ENCODE data around the gene GPR39.

GPR39 gene

GRCh38 chr2:132415256-132415914 is 1.2 kb upstream of the GPR39 start:
- DNase-seq: no peak

GRCh38 chr2:132415915-132416722 is 486 bp upstream of the GPR39 start:
- DNase-seq: no peak

- no peak for DNase-seq
These were observed 928 bp downstream of the GPR39 start for GRCh38 chr2:132417430-132418035.

- DNase-seq: no peak
These were observed 2.6 kb downstream of the GPR39 start for GRCh38 chr2:132419235-132419634.

GRCh38 chr2:132419941-132420340 is 3.3 kb downstream of the GPR39 start:
- no peak for DNase-seq

GRCh38 chr2:132420816-132421805 is 4.5 kb downstream of the GPR39 start:
- no peak for DNase-seq

GRCh38 chr2:132422736-132423135 is 6.1 kb downstream of the GPR39 start:
- no peak for DNase-seq

- DNase-seq: no peak
These were observed 8.0 kb downstream of the GPR39 start for GRCh38 chr2:132424526-132425121.

- no peak for DNase-seq
These were observed 9.4 kb downstream of the GPR39 start for GRCh38 chr2:132426033-132426432.

- DNase-seq: no peak
These were observed 10.1 kb downstream of the GPR39 start for GRCh38 chr2:132426656-132427055.

GRCh38 chr2:132429351-132429750 is 12.7 kb downstream of the GPR39 start:
- DNase-seq: no peak

GRCh38 chr2:132429941-132430573 is 13.5 kb downstream of the GPR39 start:
- DNase-seq: no peak

- DNase-seq: no peak
These were observed 14.3 kb downstream of the GPR39 start for GRCh38 chr2:132430895-132431294.

- DNase-seq: no peak
These were observed 21.5 kb downstream of the GPR39 start for GRCh38 chr2:132437852-132438669.

GRCh38 chr2:132438691-132439090 is 22.1 kb downstream of the GPR39 start:
- no peak for DNase-seq

GRCh38 chr2:132439703-132440398 is 23.2 kb downstream of the GPR39 start:
- DNase-seq: no peak

- no peak for DNase-seq
These were observed 24.4 kb downstream of the GPR39 start for GRCh38 chr2:132441051-132441450.

GRCh38 chr2:132442278-132442677 is 25.7 kb downstream of the GPR39 start:
- no peak for DNase-seq

- no peak for DNase-seq
These were observed 26.5 kb downstream of the GPR39 start for GRCh38 chr2:132443106-132443505.

- DNase-seq: no peak
These were observed 29.8 kb downstream of the GPR39 start for GRCh38 chr2:132446444-132446843.

Data from activated CD8-positive, alpha-beta memory T cell treated with anti-CD3 and anti-CD28 coated beads, Interleukin-2, amount 50 U/mL, for 4 hours (primary cell).